ENCODE measurements around the gene SST.
"Not testable (repeated sequence)": the region's sequence is repeated elsewhere in the genome, so short reads cannot be mapped to it uniquely, and the experiment has no call there.

Gene SST

DNA sequence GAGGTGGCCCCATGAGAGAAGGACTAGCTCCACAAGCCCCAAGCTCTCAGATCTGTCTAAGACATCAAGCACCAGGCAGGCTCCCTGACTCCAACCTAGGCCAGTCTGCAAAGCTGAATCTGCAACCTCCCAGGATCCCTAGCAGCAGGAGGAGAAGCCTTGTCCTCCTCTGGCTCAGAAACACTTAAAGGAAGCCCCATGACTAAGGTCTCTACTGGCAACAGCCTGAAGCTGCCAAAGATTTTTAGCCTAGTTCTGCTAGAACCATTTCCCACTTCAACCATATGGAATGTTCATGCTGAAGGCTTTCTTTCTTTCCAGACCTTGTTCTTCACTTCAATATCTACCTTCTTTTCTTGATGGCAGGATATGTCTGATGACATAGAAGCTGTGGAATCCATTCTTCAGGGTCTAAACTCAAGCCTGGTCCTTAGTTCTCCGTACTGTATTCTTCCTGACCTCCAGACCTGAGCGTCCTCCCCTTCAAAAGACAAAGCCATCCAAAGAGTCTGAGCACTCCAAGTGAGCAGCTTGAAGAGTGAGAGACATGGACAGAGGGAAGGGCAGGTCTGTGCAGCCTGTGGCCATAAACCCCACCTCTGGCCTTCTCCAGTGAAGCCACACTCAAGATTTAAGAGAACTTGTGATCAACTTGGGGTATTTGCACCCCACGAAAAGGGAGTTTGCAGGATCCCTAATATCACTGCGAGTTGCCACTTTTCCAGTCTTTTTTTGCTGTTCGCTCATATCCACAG is 23.1 kb downstream of the SST start:
- no peak for TF ChIP-seq FOXK2 (IDR thresholded peaks at IDR 0.05)
- no peak for TF ChIP-seq L3MBTL2 (conservative IDR thresholded peaks at IDR 0.05)
- no peak for TF ChIP-seq LEF1 (IDR thresholded peaks at IDR 0.05; ENCODE audit: borderline replicate concordance)
- TF ChIP-seq SUZ12 (IDR thresholded peaks at IDR 0.05): no peak
- TF ChIP-seq NFRKB (IDR thresholded peaks at IDR 0.05): no peak
- TF ChIP-seq ARNT (IDR thresholded peaks at IDR 0.05): no peak
- no peak for TF ChIP-seq FOXM1 (IDR thresholded peaks at IDR 0.05; ENCODE audit: borderline replicate concordance)
- TF ChIP-seq ELF4 (IDR thresholded peaks at IDR 0.05): no peak
- no peak for TF ChIP-seq ZNF384 (IDR thresholded peaks at IDR 0.05)
- no peak for TF ChIP-seq HDGF (IDR thresholded peaks at IDR 0.05; ENCODE audit: borderline replicate concordance)
- TF ChIP-seq BHLHE40 (IDR thresholded peaks at IDR 0.05; ENCODE audit: borderline replicate concordance): no peak
- ChIA-PET CTCF (no interaction called here), POLR2A (no interaction called here)
- DNase-seq (ENCODE audit: extremely low spot score): no peak

DNA sequence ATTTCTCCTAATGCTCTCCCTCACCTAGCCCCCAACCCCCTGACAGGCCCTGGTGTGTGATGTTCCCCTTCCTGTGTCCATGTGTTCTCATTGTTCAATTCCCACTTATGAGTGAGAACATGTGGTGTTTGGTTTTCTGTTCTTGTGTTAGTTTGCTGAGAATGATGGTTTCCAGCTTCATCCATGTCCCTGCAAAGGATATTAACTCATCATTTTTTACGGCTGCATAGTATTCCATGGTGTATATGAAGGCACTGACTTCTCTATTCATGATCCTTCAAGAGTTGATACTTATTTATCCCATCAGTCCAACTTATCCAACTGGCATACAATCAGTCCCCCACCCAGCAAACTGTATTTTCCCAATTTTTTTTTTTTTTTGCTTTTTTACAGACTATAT is 24.8 kb downstream of the SST start:
- DNase-seq (ENCODE audit: extremely low spot score); CTCF ChIA-PET; POLR2A ChIA-PET: not testable (repeated sequence)

DNA sequence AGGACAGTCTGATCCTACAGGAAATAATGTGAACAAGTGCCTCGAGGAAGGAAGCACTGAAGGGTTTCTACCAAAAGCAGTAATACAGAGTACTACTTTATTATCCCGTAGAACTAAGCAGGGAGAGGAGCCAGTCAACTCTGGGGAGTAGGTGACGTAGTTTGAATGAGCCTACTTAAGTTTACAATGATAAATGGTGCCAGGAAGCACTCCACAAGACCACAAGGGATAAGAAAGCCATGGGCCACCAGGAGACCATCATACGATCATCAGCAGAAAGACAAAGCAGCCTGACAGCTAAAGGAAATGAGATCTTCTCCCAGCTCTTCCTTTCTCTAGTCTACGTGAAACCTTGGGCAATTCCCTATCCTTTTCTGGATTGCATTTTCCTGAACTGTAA is 27.3 kb downstream of the SST start:
- no peak for TF ChIP-seq FOXM1 (IDR thresholded peaks at IDR 0.05; ENCODE audit: borderline replicate concordance)
- no peak for TF ChIP-seq ARNT (IDR thresholded peaks at IDR 0.05)
- TF ChIP-seq LEF1 (IDR thresholded peaks at IDR 0.05; ENCODE audit: borderline replicate concordance): no peak
- TF ChIP-seq SUZ12 (IDR thresholded peaks at IDR 0.05): no peak
- TF ChIP-seq TARDBP (IDR thresholded peaks at IDR 0.05): no peak
- POLR2A ChIA-PET: no interaction called here
- no peak for DNase-seq (ENCODE audit: extremely low spot score)
- CTCF ChIA-PET: no interaction called here

DNA sequence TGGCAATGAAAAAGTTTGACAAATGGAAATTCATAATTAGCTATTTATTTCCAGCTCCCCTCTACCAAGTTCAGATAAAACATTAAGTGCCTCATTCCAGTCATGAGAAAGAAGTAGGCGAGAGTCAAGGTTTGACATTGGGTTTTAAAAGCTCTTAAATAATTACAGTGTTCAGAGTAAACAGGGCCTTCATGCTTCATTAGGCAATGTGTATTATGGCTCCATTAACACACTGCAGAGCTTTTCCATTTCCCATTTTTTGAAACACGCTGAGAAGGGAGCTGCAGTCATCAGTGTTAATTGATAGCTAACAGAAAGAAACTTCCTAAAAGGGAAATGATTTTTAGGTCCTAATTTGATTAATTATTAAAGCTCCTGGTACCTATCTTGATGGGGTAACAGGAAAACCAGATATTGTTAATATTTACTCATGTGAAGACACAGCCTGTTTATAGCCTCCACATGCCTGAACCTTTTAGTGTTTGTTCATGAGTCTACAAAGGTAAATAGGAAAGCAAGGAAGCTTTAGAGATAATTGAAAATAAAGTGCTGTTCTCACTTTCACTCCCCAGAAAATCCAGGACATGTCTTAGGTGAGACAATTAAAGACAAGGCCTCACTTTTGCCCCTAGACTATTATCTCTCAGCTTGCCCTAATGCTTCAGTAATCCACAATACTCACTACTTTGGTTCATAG is 28.7 kb downstream of the SST start:
- ChIA-PET CTCF (no interaction called here), POLR2A (no interaction called here)
- TF ChIP-seq LEF1 (IDR thresholded peaks at IDR 0.05; ENCODE audit: borderline replicate concordance) (no peak), NFRKB (IDR thresholded peaks at IDR 0.05) (no peak), FOXM1 (IDR thresholded peaks at IDR 0.05; ENCODE audit: borderline replicate concordance) (no peak)
- DNase-seq (ENCODE audit: extremely low spot score): no peak

DNA sequence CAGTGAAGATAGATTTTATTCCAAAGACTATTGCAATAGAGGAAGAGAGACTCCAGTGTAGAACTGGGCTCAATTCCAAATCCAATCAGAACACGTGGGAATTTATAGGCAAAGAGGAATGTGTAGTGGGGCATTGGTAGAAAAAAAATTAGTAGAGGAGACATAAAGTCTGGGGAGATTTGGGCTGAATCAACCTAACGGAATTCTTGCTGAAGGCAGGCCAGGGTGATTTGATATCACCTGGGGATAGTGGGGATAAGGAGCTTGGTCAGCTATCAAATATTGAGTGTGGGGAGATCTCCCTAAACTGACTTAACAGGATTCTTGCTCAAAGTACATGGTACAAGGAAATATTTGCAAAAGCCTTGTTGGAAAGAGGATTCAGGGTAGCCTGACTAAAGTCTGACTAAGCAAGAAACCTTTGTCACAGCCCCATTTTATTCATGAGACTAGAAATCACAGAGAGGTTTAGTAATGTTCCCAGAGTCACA is 29.6 kb downstream of the SST start:
- ChIA-PET POLR2A (no interaction called here), CTCF (no interaction called here)
- DNase-seq (ENCODE audit: extremely low spot score): no peak
- no peak for TF ChIP-seq NFRKB (IDR thresholded peaks at IDR 0.05)
- TF ChIP-seq, protein P1, sequence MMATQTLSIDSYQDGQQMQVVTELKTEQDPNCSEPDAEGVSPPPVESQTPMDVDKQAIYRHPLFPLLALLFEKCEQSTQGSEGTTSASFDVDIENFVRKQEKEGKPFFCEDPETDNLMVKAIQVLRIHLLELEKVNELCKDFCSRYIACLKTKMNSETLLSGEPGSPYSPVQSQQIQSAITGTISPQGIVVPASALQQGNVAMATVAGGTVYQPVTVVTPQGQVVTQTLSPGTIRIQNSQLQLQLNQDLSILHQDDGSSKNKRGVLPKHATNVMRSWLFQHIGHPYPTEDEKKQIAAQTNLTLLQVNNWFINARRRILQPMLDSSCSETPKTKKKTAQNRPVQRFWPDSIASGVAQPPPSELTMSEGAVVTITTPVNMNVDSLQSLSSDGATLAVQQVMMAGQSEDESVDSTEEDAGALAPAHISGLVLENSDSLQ (IDR thresholded peaks at IDR 0.05): no peak
- no peak for TF ChIP-seq ZNF384 (IDR thresholded peaks at IDR 0.05)
- no peak for TF ChIP-seq SP1 (IDR thresholded peaks at IDR 0.05)
- TF ChIP-seq FOXA1 (IDR thresholded peaks at IDR 0.05): no peak
- no peak for TF ChIP-seq HDGF (IDR thresholded peaks at IDR 0.05; ENCODE audit: borderline replicate concordance)
- TF ChIP-seq ARNT (IDR thresholded peaks at IDR 0.05): no peak
- TF ChIP-seq FOXM1 (IDR thresholded peaks at IDR 0.05; ENCODE audit: borderline replicate concordance): no peak
- TF ChIP-seq SUZ12 (IDR thresholded peaks at IDR 0.05): no peak
- no peak for TF ChIP-seq BHLHE40 (IDR thresholded peaks at IDR 0.05; ENCODE audit: borderline replicate concordance)
- TF ChIP-seq L3MBTL2 (conservative IDR thresholded peaks at IDR 0.05): no peak
- no peak for TF ChIP-seq CTBP1 (IDR thresholded peaks at IDR 0.05; ENCODE audit: borderline replicate concordance)
- TF ChIP-seq LEF1 (IDR thresholded peaks at IDR 0.05; ENCODE audit: borderline replicate concordance): no peak
- no peak for TF ChIP-seq TARDBP (IDR thresholded peaks at IDR 0.05)
- no peak for TF ChIP-seq FOXK2 (IDR thresholded peaks at IDR 0.05)
- no peak for TF ChIP-seq ELF4 (IDR thresholded peaks at IDR 0.05)

DNA sequence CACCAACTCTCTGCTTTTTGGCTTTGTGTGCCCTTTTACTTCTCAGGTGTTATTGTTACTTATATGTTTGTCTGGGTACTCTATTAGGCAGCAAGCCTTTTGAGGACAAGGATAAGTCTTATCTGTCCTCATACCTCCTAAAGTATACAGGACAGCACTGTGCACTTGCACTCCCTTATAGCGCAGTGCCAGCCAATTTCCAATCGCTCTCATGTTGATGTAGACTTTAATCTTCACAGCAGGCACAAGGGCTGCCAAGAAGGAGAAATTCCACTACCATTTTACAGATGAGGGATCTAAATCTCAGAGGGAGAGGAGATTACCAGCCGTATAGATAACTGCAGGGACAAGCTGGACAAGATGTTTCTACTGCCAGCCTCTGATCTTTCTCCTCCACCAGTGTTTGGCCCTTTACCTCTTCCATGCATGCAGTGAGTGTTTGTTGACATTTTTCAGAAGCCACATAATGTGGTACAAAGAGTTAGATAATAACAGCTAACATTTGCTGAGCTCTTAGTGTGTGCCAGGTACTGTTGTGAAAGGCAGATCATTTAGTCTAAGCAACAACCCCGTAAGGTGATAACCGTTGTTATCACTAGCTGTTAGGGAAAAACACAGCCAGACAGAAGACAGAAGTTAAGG is 30.1 kb downstream of the SST start:
- TF ChIP-seq, protein P1 (IDR thresholded peaks at IDR 0.05): no peak
- TF ChIP-seq BHLHE40 (IDR thresholded peaks at IDR 0.05; ENCODE audit: borderline replicate concordance): no peak
- no peak for TF ChIP-seq FOXK2 (IDR thresholded peaks at IDR 0.05)
- TF ChIP-seq ARNT (IDR thresholded peaks at IDR 0.05): no peak
- no peak for TF ChIP-seq TARDBP (IDR thresholded peaks at IDR 0.05)
- TF ChIP-seq CTBP1 (IDR thresholded peaks at IDR 0.05; ENCODE audit: borderline replicate concordance): no peak
- no peak for TF ChIP-seq HDGF (IDR thresholded peaks at IDR 0.05; ENCODE audit: borderline replicate concordance)
- TF ChIP-seq NFRKB (IDR thresholded peaks at IDR 0.05): no peak
- TF ChIP-seq LEF1 (IDR thresholded peaks at IDR 0.05; ENCODE audit: borderline replicate concordance): no peak
- TF ChIP-seq FOXA1 (IDR thresholded peaks at IDR 0.05): no peak
- TF ChIP-seq ELF4 (IDR thresholded peaks at IDR 0.05): no peak
- TF ChIP-seq L3MBTL2 (conservative IDR thresholded peaks at IDR 0.05): no peak
- no peak for TF ChIP-seq SUZ12 (IDR thresholded peaks at IDR 0.05)
- TF ChIP-seq ZNF384 (IDR thresholded peaks at IDR 0.05): no peak
- TF ChIP-seq SP1 (IDR thresholded peaks at IDR 0.05): no peak
- no peak for TF ChIP-seq FOXM1 (IDR thresholded peaks at IDR 0.05; ENCODE audit: borderline replicate concordance)
- ChIA-PET POLR2A (no interaction called here), CTCF (no interaction called here)
- DNase-seq (ENCODE audit: extremely low spot score): no peak

Data from HEK293T (cell line).